GM12878 (cell line): ENCODE results near the gene PRSS56. TPM values are rescaled to one million over a fixed set of nuclear protein-coding genes. Genes with fewer than 3 reads are reported as not detected.

Experiments
- ATAC-seq: fragments of 200-7000 bp; cut with Tn5 transposase; 3 replicates; pipeline ENCODE4 v1.9.1; 2020; ENCODE audit warnings: mild to moderate bottlenecking, moderate library complexity
- BruUV-seq: library from RNA; stranded (reverse); fragments of 400-500 nt; replicated peaks from 2 replicates; lab custom pipeline; 2021; lab: Mats Ljungman, UMichigan
- CTCF ChIA-PET: fragments of 300-600 bp; sonication (Branson Sonifier 250); formaldehyde crosslinking; extraction: SDS; loops from one replicate; lab custom pipeline; 2021; ENCODE audit warnings: inconsistent platforms; lab: Yijun Ruan, JAX
- POLR2A ChIA-PET: fragments of 350-600 bp; formaldehyde crosslinking; extraction: SDS; loops from one replicate; lab custom pipeline; 2021; ENCODE audit warnings: inconsistent platforms; lab: Charles Lee
- RAD21 ChIA-PET: fragments of 300-600 bp; sonication (Branson Sonifier 250); formaldehyde crosslinking; loops from one replicate; lab custom pipeline; 2023; ENCODE audit warnings: antibody characterized with exemption; ENCODE audit not compliant: unreplicated experiment; lab: Charles Lee
- SMC1A ChIA-PET: fragments of 300-600 bp; sonication (Branson Sonifier 250); formaldehyde crosslinking; loops from one replicate; lab custom pipeline; 2023; ENCODE audit not compliant: unreplicated experiment, uncharacterized antibody; lab: Charles Lee
- DNase-seq: peaks from one replicate; pipeline ENCODE4 v3.0.0-alpha.2; 2011; ENCODE audit warnings: low read depth, low spot score
- FAIRE-seq: peaks from 3 replicates; lab custom pipeline; 2011; peaks lifted over from hg19 to GRCh38; lab: Jason Lieb, UNC
- H2AFZ ChIP-seq: 2 replicates; pipeline ENCODE4 v1.6.0; 2011; ENCODE audit warnings: low read depth, low read length, control low read depth; ENCODE audit not compliant: control insufficient read depth
- H3K27ac ChIP-seq: 2 replicates; pipeline ENCODE4 v1.5.1; 2011; ENCODE audit warnings: control low read depth; ENCODE audit not compliant: control insufficient read depth, insufficient read depth
- H3K27me3 ChIP-seq, 2 experiments: replicated peaks in 1 of 2; 2 replicates each; pipeline versions ENCODE4 v1.6.0 to v1.6.1; 2011; ENCODE audit warnings: low read length in 1 of 2; ENCODE audit not compliant: control insufficient read depth in 2 of 2, insufficient read depth in 2 of 2
- H3K36me3 ChIP-seq, 2 experiments: 2 replicates each; pipeline ENCODE4 v1.5.1; 2011; ENCODE audit warnings: low read length in 1 of 2; ENCODE audit not compliant: control insufficient read depth in 2 of 2, insufficient read depth in 2 of 2
- H3K4me1 ChIP-seq: 2 replicates; pipeline ENCODE4 v1.6.1; 2011; ENCODE audit warnings: mild to moderate bottlenecking, low read length, moderate library complexity, mixed read lengths; ENCODE audit not compliant: control insufficient read depth, insufficient read depth
- H3K4me2 ChIP-seq: 2 replicates; pipeline ENCODE4 v1.6.0; 2011; ENCODE audit warnings: control low read depth; ENCODE audit not compliant: control insufficient read depth, insufficient read depth
- H3K4me3 ChIP-seq: fragments of 200-600 bp; sonication (generic); 2 replicates; pipeline ENCODE4 v1.5.1; 2016
- H3K79me2 ChIP-seq: 2 replicates; pipeline ENCODE4 v1.6.0; 2011; ENCODE audit warnings: low read length; ENCODE audit not compliant: control insufficient read depth, insufficient read depth
- H3K9ac ChIP-seq: 2 replicates; pipeline ENCODE4 v1.8.0; 2011; ENCODE audit warnings: low read length, control low read depth, mixed read lengths; ENCODE audit not compliant: control insufficient read depth, insufficient read depth
- H3K9me3 ChIP-seq: replicated peaks from 3 replicates; pipeline ENCODE4 v1.5.1; 2011; ENCODE audit warnings: mild to moderate bottlenecking, low read length; ENCODE audit not compliant: control insufficient read depth, insufficient read depth
- H4K20me1 ChIP-seq: 2 replicates; pipeline ENCODE4 v1.6.0; 2011; ENCODE audit not compliant: control insufficient read depth, insufficient read depth
- E4F1 ChIP-seq: fragments of 450-650 bp; IDR thresholded peaks from 2 replicates; pipeline ENCODE4 v1.6.1; 2018; ENCODE audit warnings: borderline replicate concordance, mild to moderate bottlenecking; ENCODE audit not compliant: partially characterized antibody
- HDAC6 ChIP-seq: fragments of 200-600 bp; sonication (generic); IDR thresholded peaks from one replicate; pipeline ENCODE4 v1.8.0; 2017; ENCODE audit warnings: antibody characterized with exemption; ENCODE audit not compliant: unreplicated experiment
- JUND ChIP-seq: IDR thresholded peaks from 2 replicates; pipeline ENCODE4 v1.6.1; 2012; ENCODE audit warnings: low read depth, mild to moderate bottlenecking, low read length, improper control_type of control experiment, moderate library complexity
- NKRF ChIP-seq: fragments of 450-650 bp; conservative IDR thresholded peaks from 2 replicates; pipeline ENCODE4 v1.6.1; 2017; ENCODE audit warnings: mild to moderate bottlenecking, moderate library complexity
- SIN3A ChIP-seq: IDR thresholded peaks from 2 replicates; pipeline ENCODE4 v1.6.1; 2012; ENCODE audit warnings: low read depth, low read length, improper control_type of control experiment
- SMARCA5 ChIP-seq: fragments of 450-650 bp; IDR thresholded peaks from 2 replicates; pipeline ENCODE4 v1.6.1; 2017; ENCODE audit warnings: mild to moderate bottlenecking
- SRF ChIP-seq, 2 experiments: IDR thresholded peaks; 2 replicates each; pipeline ENCODE4 v1.6.1; 2011; ENCODE audit warnings: low read depth in 2 of 2, low read length in 2 of 2, mild to moderate bottlenecking in 1 of 2, moderate library complexity in 1 of 2
- STAT3 ChIP-seq: IDR thresholded peaks from 2 replicates; pipeline ENCODE4 v1.6.1; 2011; ENCODE audit warnings: low read depth, low read length, improper control_type of control experiment
- ZBTB4 ChIP-seq: fragments of 450-650 bp; formaldehyde crosslinking; IDR thresholded peaks from 2 replicates; pipeline ENCODE4 v1.4.0; 2022; ENCODE audit warnings: mild to moderate bottlenecking, moderate library complexity
- ZBTB40 ChIP-seq: fragments of 450-650 bp; IDR thresholded peaks from 2 replicates; pipeline ENCODE4 v1.6.1; 2016; ENCODE audit warnings: mild to moderate bottlenecking, moderate library complexity, borderline replicate concordance
- ZZZ3 ChIP-seq: IDR thresholded peaks from 2 replicates; pipeline ENCODE4 v1.6.1; 2011; ENCODE audit warnings: low read depth; ENCODE audit not compliant: control insufficient read depth, insufficient read length
- WGBS: methylation state at CpG from one replicate; pipeline ENCODE4 v1.1.6; 2016; ENCODE audit warnings: low lambda C conversion rate; ENCODE audit not compliant: insufficient replicate concordance, insufficient coverage; ENCODE audit errors: missing lambda C conversion rate; 5-methylcytosine and 5-hydroxymethylcytosine counted together
- in situ Hi-C: fragments of 300-500 bp; cut with MboI; formaldehyde crosslinking; loops from 9 replicates; pipeline ENCODE4 v1.14.3; 2018; ENCODE audit warnings: mixed read lengths
- intact Hi-C: fragments of 100-400 bp; cut with micrococcal nuclease; formaldehyde crosslinking; loops from one replicate; pipeline ENCODE4 v1.14.2; 2022; ENCODE audit not compliant: unreplicated experiment
- polyA plus RNA-seq, 11 experiments: library from polyadenylated mRNA; depleted of rRNA in 4 of 11; unstranded in 6 of 11; stranded (reverse) in 5 of 11; fragments of >200 nt; fragmentation: Nextera tagmentation in 4 of 11; fragmentation: Illumina TruSeq in 1 of 11; extraction: Ambion mirVana in 4 of 11; extraction: Trizol in 1 of 11; gene quantifications; 1 replicate in 1 of 11; 2 replicates in 10 of 11; pipeline versions ENCODE4 v1.2.1 to v1.2.3, GENCODE V29; 2011 to 2016; ENCODE audit warnings: inconsistent platforms in 2 of 11, missing spikeins in 2 of 11, low read depth in 1 of 11
- total RNA-seq, 4 experiments: library from RNA; depleted of rRNA in 3 of 4; stranded (reverse); fragments of >200 nt in 3 of 4; fragmentation: Illumina TruSeq in 1 of 4; extraction: Trizol in 1 of 4; gene quantifications; 2 replicates each; pipeline versions ENCODE4 v1.2.1 to v1.2.3, GENCODE V29; 2013 to 2021

The PRSS56 gene
- total and polyA plus RNA-seq, 10 of the 15 experiments (the other 5 are each of a cell fraction or from before 2014, with no cell fraction given): not detected

GRCh38 chr2:232483923-232484627 lies 36.1 kb upstream of the PRSS56 start:
- Histone ChIP-seq H2AFZ (no peak overlapping the region), H3K9ac (no peak overlapping the region), H3K27ac (no peak overlapping the region), H3K9me3 (no peaks in the 10 kb centered on the region), H3K27me3 (peaks cover 0 to 13% of the 10 kb centered on the region in 2 experiments; a peak in 3 of 4 replicates), H3K4me1 (no peaks in the 10 kb centered on the region), H3K4me2 (no peak overlapping the region), H3K4me3 (no peak overlapping the region), H4K20me1 (no peaks in the 10 kb centered on the region), H3K36me3 (no peaks in the 10 kb centered on the region), H3K79me2 (no peaks in the 10 kb centered on the region)
- CTCF ChIA-PET: no interaction called here
- 69% methylated on average over 19 of the region's 19 CpGs for WGBS
- RAD21 ChIA-PET: no interaction called here
- BruUV-seq: no TSS peak
- no peak for ATAC-seq
- no peak for FAIRE-seq
- SMC1A ChIA-PET: no interaction called here
- in situ Hi-C loops: no loop called here
- POLR2A ChIA-PET: no interaction called here
- intact Hi-C loops: no loop called here
- DNase-seq: no peak
- TF ChIP-seq HDAC6 (no peak), SRF (IDR thresholded peaks at IDR 0.05; ENCODE audit: low read depth in 2 of 2, low read length in 2 of 2) (no peak), ZBTB40 (no peak), ZZZ3 (no peak), SIN3A (no peak), JUND (no peak), SMARCA5 (no peak), NKRF (no peak), ZBTB4 (CRISPR knock-in tag) (no peak), STAT3 (no peak), E4F1 (no peak)
